SH-SY5Y (cell line): Measurements from ENCODE around the gene IL3.

Experiments used
- GATA2 ChIP-seq: IDR thresholded peaks from 2 replicates; pipeline ENCODE4 v1.6.1; 2011; ENCODE audit warnings: mild to moderate bottlenecking, low read depth, low read length
- GATA3 ChIP-seq: IDR thresholded peaks from 2 replicates; pipeline ENCODE4 v1.6.1; 2011; ENCODE audit warnings: low read depth, mild to moderate bottlenecking, low read length, moderate library complexity

The IL3 gene

DNA sequence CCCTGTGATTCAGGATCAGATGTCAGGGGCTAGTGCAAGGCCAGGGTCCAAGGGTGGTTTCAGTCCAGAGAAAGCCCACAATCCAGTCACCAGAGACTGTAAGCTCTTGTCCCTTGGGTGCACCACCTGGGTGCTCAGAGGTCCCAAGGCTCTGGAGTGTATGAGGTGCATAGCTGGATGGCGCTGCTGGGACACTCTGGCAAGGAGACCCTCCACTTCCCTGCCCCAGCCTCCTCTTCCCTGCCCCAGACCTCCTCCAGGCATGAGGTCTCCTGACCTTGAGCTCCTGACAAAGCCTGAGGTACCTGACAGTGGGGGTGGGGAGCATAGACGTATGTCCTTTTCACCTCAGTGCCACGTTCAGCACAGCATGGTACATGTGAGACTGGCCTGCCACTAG is 20.1 kb downstream of the IL3 start:
- TF ChIP-seq GATA2, result no peak
- TF ChIP-seq GATA3, result no peak

DNA sequence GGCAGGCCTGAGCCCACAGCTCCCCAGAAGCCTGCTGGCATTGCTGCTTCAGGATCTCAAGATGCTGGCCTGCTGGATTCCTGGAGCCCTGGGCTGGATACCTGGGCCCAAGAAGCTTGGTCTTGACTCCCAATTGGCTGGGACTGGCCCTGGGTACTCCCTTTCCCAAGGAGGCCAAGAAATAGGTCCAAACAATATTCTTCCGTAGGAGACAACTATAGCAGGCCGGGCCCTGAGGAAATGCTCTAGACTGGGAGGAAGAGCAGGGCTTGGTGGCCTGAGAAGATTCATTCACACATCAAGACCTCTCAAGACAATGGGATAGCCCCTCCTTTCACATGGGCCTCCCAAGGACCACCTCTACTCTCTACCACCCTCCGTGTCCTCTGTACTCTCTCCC is 21.0 kb downstream of the IL3 start:
- TF ChIP-seq GATA3 (no peak), GATA2 (no peak)

DNA sequence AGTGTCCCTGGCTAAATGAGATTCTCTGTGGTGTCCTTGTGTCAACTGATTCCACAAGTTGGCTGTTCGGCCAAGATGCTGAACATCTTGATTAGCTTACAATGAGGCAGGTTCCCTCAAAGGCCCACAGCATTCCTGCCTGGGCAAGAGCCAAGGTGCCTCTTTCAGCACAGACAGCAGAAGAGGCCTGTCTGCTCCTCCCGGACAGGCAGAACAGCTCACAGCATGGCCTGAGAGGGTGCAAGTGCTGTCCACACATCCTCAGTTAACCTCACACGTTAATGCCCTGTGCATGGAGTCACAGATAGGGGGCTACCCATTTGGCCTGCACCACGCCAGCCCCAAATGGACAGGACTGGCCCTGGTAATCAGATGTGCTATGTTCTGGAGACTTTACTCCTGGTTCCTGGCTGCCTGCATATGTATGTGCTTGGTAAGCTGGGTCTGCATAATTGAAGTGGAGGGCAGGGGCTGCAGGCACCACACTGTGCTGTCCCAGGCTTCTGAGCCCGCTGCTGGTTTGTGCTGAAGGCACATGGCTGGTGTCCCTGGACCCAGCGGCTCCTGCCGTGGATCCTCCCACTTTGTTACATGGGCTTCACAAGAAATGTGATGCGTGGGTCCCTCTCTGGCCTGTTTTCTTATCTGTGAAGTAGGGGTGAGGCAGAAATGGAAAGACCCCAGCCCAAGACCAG is 22.0 kb downstream of the IL3 start:
- no peak for TF ChIP-seq GATA3
- TF ChIP-seq GATA2, result no peak

DNA sequence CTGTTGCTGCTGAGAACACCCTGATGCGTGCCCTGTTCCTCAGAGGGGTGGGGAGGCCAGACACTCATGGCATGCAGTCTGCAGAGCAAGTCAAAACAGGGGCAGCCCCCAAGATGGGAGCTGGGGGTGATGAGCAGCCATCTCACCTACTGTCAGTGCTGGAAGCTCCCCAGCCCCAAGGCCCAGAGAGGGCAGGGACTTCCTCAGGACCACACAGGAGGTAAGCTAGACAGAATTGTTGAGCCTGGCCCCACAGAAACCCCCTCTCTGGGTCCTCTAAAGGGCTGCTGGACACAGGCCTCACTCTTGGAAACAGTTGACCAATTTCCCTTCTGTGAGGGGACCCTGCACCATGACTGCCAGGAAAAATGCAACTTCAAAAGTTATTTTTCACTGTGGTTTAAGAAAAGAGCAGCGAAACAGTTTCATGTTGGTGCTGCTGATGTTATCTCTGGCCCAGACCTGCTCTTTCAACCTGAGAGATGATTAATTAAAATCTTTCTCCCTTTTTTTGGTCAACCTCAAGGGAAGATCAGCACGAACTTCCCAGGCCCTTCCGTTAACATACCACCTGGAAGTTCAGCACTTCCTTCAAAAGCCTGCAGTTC is 22.7 kb downstream of the IL3 start:
- TF ChIP-seq GATA2, result 0 out of 2 replicates have a peak, but pooled peaks have one; percentile 23
- no peak for TF ChIP-seq GATA3

DNA sequence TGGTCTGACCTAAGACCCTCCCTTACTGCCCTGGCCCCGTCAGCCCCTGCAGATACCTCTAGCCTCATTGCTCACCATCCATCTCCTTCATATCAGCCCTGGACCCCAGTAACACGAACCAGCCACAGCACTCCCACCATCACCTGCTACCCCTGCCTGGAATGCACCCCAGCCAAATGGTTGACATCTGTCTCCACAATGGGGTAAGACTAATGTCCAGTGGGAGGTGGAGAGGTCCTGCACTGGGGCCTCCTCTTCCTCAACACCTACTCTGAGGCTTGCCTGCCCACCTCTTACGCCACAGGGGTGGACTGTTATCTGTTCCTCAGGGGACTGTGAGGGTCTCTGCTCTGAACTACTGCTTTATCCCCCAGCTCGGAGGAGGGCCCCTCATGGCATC is 25.2 kb downstream of the IL3 start:
- TF ChIP-seq GATA2, result no peak

DNA sequence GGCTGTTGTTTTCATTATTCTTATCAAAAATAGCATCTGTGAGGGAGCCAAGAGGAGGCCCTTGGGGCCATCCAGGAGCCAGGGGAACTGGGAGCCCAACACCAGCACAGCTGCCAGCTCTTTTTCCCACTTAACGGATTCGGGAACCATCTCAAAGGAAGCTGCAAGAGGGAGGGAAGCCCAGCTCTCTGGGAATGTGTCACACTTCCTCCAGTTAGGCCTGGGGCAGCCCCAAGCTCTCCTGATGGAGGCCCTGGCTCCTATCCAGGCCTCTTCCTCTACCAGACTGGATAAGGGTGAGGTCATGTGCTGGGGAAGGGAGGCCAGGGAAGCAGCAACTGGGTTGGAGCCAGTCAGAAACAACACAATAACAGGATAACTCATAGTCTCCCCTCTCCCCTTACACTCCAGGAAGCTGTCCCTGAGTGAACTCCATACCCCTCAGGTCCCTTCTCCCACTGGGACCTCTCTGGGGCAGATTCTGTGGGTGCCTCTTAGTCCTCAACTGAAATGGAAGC is 25.9 kb downstream of the IL3 start:
- TF ChIP-seq GATA3, result no peak
- TF ChIP-seq GATA2, result no peak

DNA sequence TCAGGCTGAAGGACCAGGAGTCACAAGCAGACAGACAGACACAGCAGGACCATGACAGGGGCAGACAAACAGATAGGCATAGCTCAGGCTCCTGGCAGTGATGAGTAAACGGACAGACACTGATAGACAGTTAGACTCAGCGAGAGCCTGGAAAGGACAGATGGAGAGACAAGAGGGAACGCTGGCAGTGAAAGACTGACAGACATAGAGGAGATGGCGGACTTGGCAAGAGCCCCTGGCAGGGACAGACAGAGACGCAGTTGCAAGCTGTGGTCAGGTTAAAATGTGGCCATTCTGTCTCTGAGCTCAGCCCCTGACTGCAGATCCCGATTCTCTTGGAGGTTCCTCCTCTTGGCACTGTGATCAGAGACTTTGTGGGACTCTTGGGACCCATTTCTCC is 26.7 kb downstream of the IL3 start:
- no peak for TF ChIP-seq GATA3
- TF ChIP-seq GATA2, result no peak

DNA sequence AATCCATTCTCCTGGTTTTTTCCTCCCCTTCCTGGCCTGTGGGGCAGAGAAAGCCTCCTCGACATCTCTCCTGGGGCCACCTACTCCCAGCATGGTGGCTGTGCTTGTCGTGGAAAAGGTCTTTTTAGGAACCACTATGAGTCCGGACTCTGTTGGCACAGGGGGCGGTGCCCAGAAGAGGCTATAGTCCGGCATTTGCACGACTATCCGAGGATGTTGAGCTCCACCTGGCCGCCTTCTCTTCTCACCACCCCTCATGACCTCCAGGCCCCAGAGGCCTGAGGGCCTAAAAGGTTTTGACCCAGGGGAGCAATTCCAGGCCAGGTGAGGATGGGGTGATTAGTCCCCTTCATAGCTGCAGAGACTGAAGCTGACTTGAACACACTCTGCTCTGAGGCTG is 27.2 kb downstream of the IL3 start:
- no peak for TF ChIP-seq GATA3
- TF ChIP-seq GATA2, result no peak

DNA sequence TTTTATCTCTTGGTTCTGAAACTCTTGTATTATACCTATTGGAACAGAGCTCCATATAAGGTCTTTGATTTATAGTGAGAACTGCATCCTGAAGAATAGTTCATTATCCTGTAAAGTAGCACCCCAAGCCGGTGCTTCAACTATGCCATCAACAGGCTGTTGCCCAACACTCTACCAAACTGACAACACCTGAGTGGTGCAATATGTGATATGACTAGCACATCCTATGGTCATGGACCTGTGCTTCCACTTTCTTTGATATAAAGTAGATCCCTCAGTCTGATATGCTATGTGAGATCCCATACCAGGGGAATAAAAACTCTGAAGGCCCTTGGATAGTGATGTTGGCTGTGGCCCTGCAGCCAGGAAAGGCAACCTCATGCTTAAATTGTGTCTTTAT is 28.9 kb downstream of the IL3 start:
- TF ChIP-seq GATA3, result no peak
- no peak for TF ChIP-seq GATA2

DNA sequence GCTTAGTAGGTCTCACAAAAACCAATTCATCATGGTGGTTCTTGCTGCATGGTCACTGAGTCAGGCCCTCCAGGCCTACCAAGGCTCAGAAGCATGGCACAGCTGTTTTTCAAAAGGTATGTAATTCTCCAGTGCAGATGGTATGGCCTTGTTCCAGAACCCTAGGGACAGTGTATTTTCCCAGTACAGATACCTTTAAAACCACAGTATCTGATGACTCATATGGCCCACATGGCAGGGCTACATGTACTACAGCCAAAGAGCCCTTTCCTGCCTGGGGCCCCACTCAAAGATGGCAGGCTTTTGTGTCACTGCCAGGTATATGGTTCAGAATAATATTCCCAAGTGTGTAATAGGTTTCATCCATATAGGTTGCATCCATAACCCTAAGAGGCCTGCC is 29.7 kb downstream of the IL3 start:
- TF ChIP-seq GATA3 (no peak), GATA2 (no peak)

DNA sequence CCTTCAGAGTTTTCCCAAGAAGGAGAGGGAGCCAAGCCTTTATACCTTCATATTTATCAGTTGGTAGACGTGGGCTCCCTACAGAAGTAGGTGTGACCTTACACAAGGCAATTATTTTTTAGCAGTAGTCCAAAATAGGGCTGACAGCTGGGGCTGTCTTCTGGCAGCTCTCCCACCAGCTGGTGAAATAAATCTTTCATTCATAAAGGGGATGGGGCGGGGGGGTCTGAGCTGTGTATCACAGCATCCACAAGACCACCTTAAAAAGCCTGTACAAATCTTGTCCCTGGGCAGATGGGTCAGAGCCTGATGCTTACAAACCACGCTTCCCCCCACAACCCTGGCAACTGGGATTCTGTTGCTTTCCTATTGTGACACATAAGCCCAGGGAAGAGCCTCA is 32.8 kb downstream of the IL3 start:
- TF ChIP-seq GATA3 (no peak), GATA2 (no peak)

DNA sequence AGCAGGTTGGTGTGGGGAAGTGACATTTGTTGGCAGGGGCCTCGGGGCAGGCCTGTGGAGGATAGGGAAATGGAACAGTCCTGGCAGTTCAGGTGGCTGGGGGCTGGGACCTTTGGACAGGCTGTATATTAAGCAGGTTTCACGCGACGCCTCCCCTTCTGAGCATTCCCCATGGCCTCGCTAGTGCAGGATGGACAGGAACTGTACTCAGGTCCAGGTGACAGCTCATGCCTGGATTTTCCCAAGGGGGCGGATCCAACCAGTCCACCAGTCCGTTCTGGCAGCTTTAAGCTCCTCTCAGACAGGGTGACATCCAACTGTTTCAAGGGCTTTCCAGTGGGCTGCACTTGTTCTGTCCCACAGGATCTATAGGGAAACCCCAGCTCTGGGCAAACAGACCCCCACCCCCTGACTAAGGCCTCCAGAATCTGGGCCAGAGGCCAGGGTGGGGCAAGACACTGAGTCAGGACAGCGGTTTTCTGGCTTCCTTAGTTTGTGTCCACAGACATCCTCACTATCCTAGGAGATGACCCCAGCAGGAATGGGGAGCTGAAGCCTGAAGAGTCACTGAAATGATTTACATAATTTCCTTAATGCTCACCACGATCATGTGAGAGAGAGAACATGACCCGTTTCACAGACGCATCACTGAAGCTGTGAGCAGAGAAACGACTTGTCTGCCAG is 34.1 kb downstream of the IL3 start:
- TF ChIP-seq GATA3 (no peak), GATA2 (no peak)

DNA sequence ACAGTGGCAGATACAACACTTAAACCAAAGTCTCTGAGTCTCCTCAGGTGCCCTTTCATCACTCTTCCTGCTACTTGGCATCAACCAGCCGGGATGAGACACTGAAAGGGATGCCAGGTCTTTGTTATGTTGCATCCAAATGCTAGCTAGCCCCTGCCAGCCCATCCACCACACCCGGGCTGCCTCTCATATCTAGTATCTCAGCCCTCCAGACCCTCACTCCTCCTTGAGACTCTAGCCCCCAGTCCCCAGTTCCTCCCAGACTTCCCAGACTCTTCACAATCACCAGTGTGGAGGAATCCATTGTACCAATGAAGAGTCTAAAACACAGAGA is 34.6 kb downstream of the IL3 start:
- no peak for TF ChIP-seq GATA2
- TF ChIP-seq GATA3, result no peak

DNA sequence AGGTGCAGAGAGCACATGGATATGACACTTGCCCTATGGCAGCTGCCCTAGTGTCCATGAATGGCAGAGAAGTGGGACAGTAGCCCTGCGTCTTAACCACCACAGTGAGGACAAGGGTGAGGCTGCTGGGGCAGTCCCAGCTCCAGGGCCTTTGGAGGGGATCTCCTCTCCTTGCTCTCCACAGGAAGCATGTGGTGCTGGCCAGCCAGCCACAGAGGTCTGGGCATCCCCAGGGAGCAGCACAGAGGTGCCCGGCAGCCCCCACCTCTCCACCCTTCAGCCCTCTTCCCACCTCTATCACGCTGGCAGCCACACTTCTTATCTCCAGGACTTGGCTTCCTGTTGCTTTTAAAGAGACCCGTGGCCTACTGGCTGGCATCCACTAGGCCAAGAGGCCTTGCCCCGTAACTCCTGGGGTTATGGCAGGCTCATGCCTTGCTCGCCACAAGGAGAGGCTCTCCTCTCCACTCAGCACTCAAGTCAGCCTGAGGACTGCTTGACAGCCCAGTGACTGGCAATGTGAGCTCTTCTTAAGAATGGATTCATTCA is 35.0 kb downstream of the IL3 start:
- TF ChIP-seq GATA3 (no peak), GATA2 (no peak)

DNA sequence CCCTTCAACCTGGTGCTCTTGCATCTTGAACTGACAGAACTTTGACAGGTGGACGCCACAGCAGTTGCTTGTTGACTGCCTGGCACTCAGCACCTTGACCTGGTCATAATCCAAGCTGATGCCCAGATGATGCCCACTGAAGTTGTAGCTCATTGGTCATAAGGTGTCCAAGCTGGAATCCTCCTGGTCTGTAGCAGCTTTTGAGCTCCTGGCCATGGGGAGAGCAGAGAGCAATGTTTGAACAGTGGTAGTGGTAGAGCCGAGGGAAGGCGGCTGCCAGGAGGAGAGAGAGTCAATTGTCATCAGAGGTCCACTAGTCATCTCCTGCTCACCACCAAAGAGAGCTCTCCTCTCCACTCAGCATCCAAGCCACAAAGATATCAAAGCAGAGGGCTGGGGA is 36.4 kb downstream of the IL3 start:
- no peak for TF ChIP-seq GATA3
- TF ChIP-seq GATA2, result no peak

DNA sequence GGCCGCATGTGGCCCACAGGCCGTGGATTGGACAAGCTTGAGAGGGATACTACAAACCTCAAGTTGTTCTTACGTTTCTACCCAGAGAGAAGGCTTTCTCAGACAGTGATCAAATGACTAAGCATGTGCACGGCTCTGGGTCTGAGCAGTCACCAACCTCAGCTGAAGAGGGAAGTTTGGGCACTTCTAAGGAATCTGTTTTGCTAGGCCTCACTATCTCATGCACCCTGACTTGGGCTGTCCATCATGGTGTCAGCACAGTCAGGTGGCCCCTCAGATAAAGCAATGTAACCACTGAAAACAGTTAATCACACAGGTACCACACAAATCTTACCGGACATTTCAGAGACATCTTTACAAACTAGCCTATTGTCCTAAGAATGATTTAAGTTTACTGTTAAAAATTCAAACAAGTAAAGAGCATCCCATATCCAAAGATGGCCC is 37.7 kb downstream of the IL3 start:
- TF ChIP-seq GATA2, result no peak
- TF ChIP-seq GATA3, result no peak
